Osteocyte (in vitro differentiated cells): Measurements from ENCODE around the gene TAF5L. TPM values are rescaled to one million over a fixed set of nuclear protein-coding genes. Genes with fewer than 3 reads are reported as not detected.

ENCODE experiments used
- DNase-seq: peaks from one replicate; pipeline ENCODE4 v3.0.0; 2021; ENCODE audit warnings: mixed read lengths; ENCODE audit not compliant: unreplicated experiment; ENCODE audit errors: extremely low spot score
- H3K27ac Mint-ChIP-seq: one replicate; pipeline ENCODE4 v1.8.0; 2021; ENCODE audit warnings: mild to moderate bottlenecking, mixed read lengths; ENCODE audit not compliant: unreplicated experiment
- H3K27me3 Mint-ChIP-seq: one replicate; pipeline ENCODE4 v1.8.0; 2021; ENCODE audit warnings: mixed read lengths; ENCODE audit not compliant: unreplicated experiment
- H3K36me3 Mint-ChIP-seq: one replicate; pipeline ENCODE4 v1.8.0; 2021; ENCODE audit warnings: mixed read lengths; ENCODE audit not compliant: unreplicated experiment
- H3K4me1 Mint-ChIP-seq: one replicate; pipeline ENCODE4 v1.8.0; 2021; ENCODE audit warnings: mixed read lengths; ENCODE audit not compliant: unreplicated experiment
- H3K4me3 Mint-ChIP-seq: one replicate; pipeline ENCODE4 v1.8.0; 2021; ENCODE audit warnings: mild to moderate bottlenecking, moderate library complexity, mixed read lengths; ENCODE audit not compliant: unreplicated experiment
- H3K9me3 Mint-ChIP-seq: one replicate; pipeline ENCODE4 v1.8.0; 2021; ENCODE audit warnings: mixed read lengths; ENCODE audit not compliant: unreplicated experiment
- CTCF ChIP-seq: fragments of 200-600 bp; sonication (generic); IDR thresholded peaks from 2 replicates; pipeline ENCODE4 v1.5.0; 2021; ENCODE audit warnings: antibody characterized with exemption, mild to moderate bottlenecking, moderate library complexity
- total RNA-seq: library from RNA; stranded (reverse); gene quantifications from 2 replicates; pipeline ENCODE4 v1.2.1, GENCODE V29; 2021

Gene TAF5L
- total RNA-seq, 1 donor from 2014 or later = 18.3 TPM

- no peak overlapping the region for H3K4me3 Mint-ChIP-seq
- no peaks in the 10 kb centered on the region for H3K9me3 Mint-ChIP-seq
- TF ChIP-seq CTCF = no peak
- no peaks in the 10 kb centered on the region for H3K27me3 Mint-ChIP-seq
- peaks cover 23% of the 10 kb centered on the region for H3K4me1 Mint-ChIP-seq
- DNase-seq = peak; percentile 66
- no peaks in the 10 kb centered on the region for H3K36me3 Mint-ChIP-seq
- H3K27ac Mint-ChIP-seq = no peak overlapping the region
Measured at GRCh38 chr1:229582011-229582694, 43.8 kb downstream of the TAF5L start.

GRCh38 chr1:229581485-229581884 lies 44.4 kb downstream of the TAF5L start:
- no peak for DNase-seq
- H3K4me1 Mint-ChIP-seq = peaks cover 23% of the 10 kb centered on the region
- H3K4me3 Mint-ChIP-seq = no peak overlapping the region
- H3K27ac Mint-ChIP-seq = no peak overlapping the region
- no peaks in the 10 kb centered on the region for H3K36me3 Mint-ChIP-seq
- H3K9me3 Mint-ChIP-seq = no peaks in the 10 kb centered on the region
- TF ChIP-seq CTCF = no peak
- H3K27me3 Mint-ChIP-seq = no peaks in the 10 kb centered on the region

- peak overlapping the region; percentile 34 for H3K4me3 Mint-ChIP-seq
- H3K9me3 Mint-ChIP-seq = no peaks in the 10 kb centered on the region
- H3K4me1 Mint-ChIP-seq = peaks cover 23% of the 10 kb centered on the region
- peak overlapping the region; percentile 70 for H3K27ac Mint-ChIP-seq
- no peak for TF ChIP-seq CTCF
- no peaks in the 10 kb centered on the region for H3K36me3 Mint-ChIP-seq
- DNase-seq = peak; percentile 83
- no peaks in the 10 kb centered on the region for H3K27me3 Mint-ChIP-seq
Measured at GRCh38 chr1:229579059-229579673, 46.8 kb downstream of the TAF5L start.

- H3K27me3 Mint-ChIP-seq = peaks cover 3% of the 10 kb centered on the region
- H3K4me3 Mint-ChIP-seq = no peak overlapping the region
- peak overlapping the region; percentile 13 for H3K27ac Mint-ChIP-seq
- H3K9me3 Mint-ChIP-seq = no peaks in the 10 kb centered on the region
- no peak for TF ChIP-seq CTCF
- H3K36me3 Mint-ChIP-seq = no peaks in the 10 kb centered on the region
- DNase-seq = no peak
- peaks cover 23% of the 10 kb centered on the region for H3K4me1 Mint-ChIP-seq
Measured at GRCh38 chr1:229578168-229579058, 47.5 kb downstream of the TAF5L start.
